Measurements from ENCODE around the gene UBFD1.

- no peak for TF ChIP-seq EGR1 (IDR thresholded peaks at IDR 0.05)
- TF ChIP-seq RAD21 (IDR thresholded peaks at IDR 0.05; ENCODE audit: low read depth): no peak
- no peak for TF ChIP-seq EP300 (IDR thresholded peaks at IDR 0.05; ENCODE audit: borderline replicate concordance)
- no peak for TF ChIP-seq REST (IDR thresholded peaks at IDR 0.05; ENCODE audit: low read depth)
- no peak for TF ChIP-seq NFIC (IDR thresholded peaks at IDR 0.05)
- TF ChIP-seq YY1 (IDR thresholded peaks at IDR 0.05; ENCODE audit: low read depth): no peak
- TF ChIP-seq, protein P1, sequence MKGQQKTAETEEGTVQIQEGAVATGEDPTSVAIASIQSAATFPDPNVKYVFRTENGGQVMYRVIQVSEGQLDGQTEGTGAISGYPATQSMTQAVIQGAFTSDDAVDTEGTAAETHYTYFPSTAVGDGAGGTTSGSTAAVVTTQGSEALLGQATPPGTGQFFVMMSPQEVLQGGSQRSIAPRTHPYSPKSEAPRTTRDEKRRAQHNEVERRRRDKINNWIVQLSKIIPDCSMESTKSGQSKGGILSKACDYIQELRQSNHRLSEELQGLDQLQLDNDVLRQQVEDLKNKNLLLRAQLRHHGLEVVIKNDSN (IDR thresholded peaks at IDR 0.05): no peak
- TF ChIP-seq MAX (IDR thresholded peaks at IDR 0.05): no peak
- no peak for TF ChIP-seq CREB1 (IDR thresholded peaks at IDR 0.05; ENCODE audit: low read depth)
- TF ChIP-seq CEBPB (IDR thresholded peaks at IDR 0.05): no peak
- no peak for TF ChIP-seq TAF1 (IDR thresholded peaks at IDR 0.05; ENCODE audit: low read depth)
- no peak for TF ChIP-seq TCF12 (IDR thresholded peaks at IDR 0.05; ENCODE audit: low read depth)
- TF ChIP-seq FOXM1 (IDR thresholded peaks at IDR 0.05; ENCODE audit: borderline replicate concordance, low read depth): no peak
Observed at GRCh38 chr16:23527961-23528643, 29.4 kb upstream of the UBFD1 start.

Data from Ishikawa (cell line).